MM.1S (cell line): ENCODE data around the gene ZNF672.

Experiments
- EZH2 ChIP-seq: fragments of 300-600 bp; sonication (generic); optimal IDR thresholded peaks from 2 replicates; pipeline ENCODE3; 2017; ENCODE audit warnings: low read depth, mild to moderate bottlenecking, antibody characterized with exemption, low read length, mixed read lengths
- EZH2phosphoT487 ChIP-seq: fragments of 300-600 bp; sonication (generic); IDR thresholded peaks from 2 replicates; pipeline ENCODE4 v1.6.1; 2018; ENCODE audit warnings: antibody characterized with exemption, low read length
- TF ChIP-seq, protein P1 (sequence below): fragments of 300-600 bp; sonication (generic); IDR thresholded peaks from 2 replicates; pipeline ENCODE4 v1.5.1; 2016; ENCODE audit warnings: antibody characterized with exemption, low read length, mixed read lengths

- TF ChIP-seq, protein P1, sequence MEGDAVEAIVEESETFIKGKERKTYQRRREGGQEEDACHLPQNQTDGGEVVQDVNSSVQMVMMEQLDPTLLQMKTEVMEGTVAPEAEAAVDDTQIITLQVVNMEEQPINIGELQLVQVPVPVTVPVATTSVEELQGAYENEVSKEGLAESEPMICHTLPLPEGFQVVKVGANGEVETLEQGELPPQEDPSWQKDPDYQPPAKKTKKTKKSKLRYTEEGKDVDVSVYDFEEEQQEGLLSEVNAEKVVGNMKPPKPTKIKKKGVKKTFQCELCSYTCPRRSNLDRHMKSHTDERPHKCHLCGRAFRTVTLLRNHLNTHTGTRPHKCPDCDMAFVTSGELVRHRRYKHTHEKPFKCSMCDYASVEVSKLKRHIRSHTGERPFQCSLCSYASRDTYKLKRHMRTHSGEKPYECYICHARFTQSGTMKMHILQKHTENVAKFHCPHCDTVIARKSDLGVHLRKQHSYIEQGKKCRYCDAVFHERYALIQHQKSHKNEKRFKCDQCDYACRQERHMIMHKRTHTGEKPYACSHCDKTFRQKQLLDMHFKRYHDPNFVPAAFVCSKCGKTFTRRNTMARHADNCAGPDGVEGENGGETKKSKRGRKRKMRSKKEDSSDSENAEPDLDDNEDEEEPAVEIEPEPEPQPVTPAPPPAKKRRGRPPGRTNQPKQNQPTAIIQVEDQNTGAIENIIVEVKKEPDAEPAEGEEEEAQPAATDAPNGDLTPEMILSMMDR, result no peak
- TF ChIP-seq EZH2, result no peak
- no peak for TF ChIP-seq EZH2phosphoT487
Measured at GRCh38 chr1:248814351-248814750, 23.7 kb upstream of the ZNF672 start.
